Liver (tissue), 9 donors: ENCODE measurements around the gene TTC39A. TPM values are rescaled to one million over a fixed set of nuclear protein-coding genes. Genes with fewer than 3 reads are reported as not detected.

Experiments used
- DNase-seq: peaks from one replicate; pipeline ENCODE4 v3.0.0-alpha.2; 2017; ENCODE audit warnings: low spot score
- H3K27ac ChIP-seq, 2 donors: one replicate each; pipeline ENCODE4 v1.7.0; 2013; ENCODE audit warnings: inconsistent platforms in 2 of 2, low read length in 2 of 2, control low read depth in 1 of 2, low read depth in 1 of 2, mild to moderate bottlenecking in 1 of 2
- H3K27me3 ChIP-seq, 4 donors: one replicate each; pipeline versions ENCODE4 v1.6.1 to v1.7.0; 2013; ENCODE audit warnings: low read length in 3 of 4, inconsistent platforms in 1 of 4, mild to moderate bottlenecking in 1 of 4, moderate library complexity in 1 of 4; ENCODE audit not compliant: control insufficient read depth in 4 of 4, insufficient read depth in 4 of 4
- H3K36me3 ChIP-seq, 4 donors: one replicate each; pipeline versions ENCODE4 v1.6.1 to v1.7.0; 2013; ENCODE audit warnings: low read length in 3 of 4, mild to moderate bottlenecking in 3 of 4, low read depth in 1 of 4, moderate library complexity in 1 of 4; ENCODE audit not compliant: control insufficient read depth in 4 of 4, insufficient read depth in 3 of 4
- H3K4me1 ChIP-seq, 4 donors: one replicate each; pipeline versions ENCODE4 v1.6.1 to v1.7.0; 2013; ENCODE audit warnings: low read length in 3 of 4, mild to moderate bottlenecking in 3 of 4, moderate library complexity in 1 of 4; ENCODE audit not compliant: control insufficient read depth in 4 of 4, insufficient read depth in 4 of 4
- H3K4me3 ChIP-seq, 3 donors: one replicate each; pipeline versions ENCODE4 v1.6.1 to v1.7.0; 2013; ENCODE audit warnings: low read length in 3 of 3, control low read depth in 1 of 3, low read depth in 1 of 3, mild to moderate bottlenecking in 1 of 3
- H3K9ac ChIP-seq, 2 donors: one replicate each; pipeline ENCODE4 v1.7.0; 2013; ENCODE audit warnings: low read length in 2 of 2, mild to moderate bottlenecking in 2 of 2, moderate library complexity in 2 of 2, control low read depth in 1 of 2, low read depth in 1 of 2
- H3K9me3 ChIP-seq, 4 donors: one replicate each; pipeline versions ENCODE4 v1.6.1 to v1.7.0; 2013; ENCODE audit warnings: low read length in 3 of 4; ENCODE audit not compliant: control insufficient read depth in 4 of 4
- EGR1 ChIP-seq, 2 donors: IDR thresholded peaks; 2 replicates each; pipeline ENCODE4 v1.6.1; 2016 to 2018; ENCODE audit warnings: antibody characterized with exemption in 2 of 2, low read depth in 2 of 2
- FOXA1 ChIP-seq: IDR thresholded peaks from 2 replicates; pipeline ENCODE4 v1.6.1; 2016; ENCODE audit warnings: antibody characterized with exemption
- FOXA2 ChIP-seq: IDR thresholded peaks from 2 replicates; pipeline ENCODE4 v1.6.1; 2016; ENCODE audit warnings: antibody characterized with exemption
- GABPA ChIP-seq, 2 donors: IDR thresholded peaks in 1 of 2; conservative IDR thresholded peaks in 1 of 2; 2 replicates each; pipeline ENCODE4 v1.6.1; 2016; ENCODE audit warnings: antibody characterized with exemption in 2 of 2, mild to moderate bottlenecking in 1 of 2, moderate library complexity in 1 of 2
- HNF4A ChIP-seq, 2 donors: conservative IDR thresholded peaks; 2 replicates each; pipeline ENCODE4 v1.6.1; 2016; ENCODE audit warnings: antibody characterized with exemption in 2 of 2, mild to moderate bottlenecking in 2 of 2
- HNF4G ChIP-seq: IDR thresholded peaks from 2 replicates; pipeline ENCODE4 v1.6.1; 2016; ENCODE audit warnings: antibody characterized with exemption
- JUND ChIP-seq, 2 donors: IDR thresholded peaks; 2 replicates each; pipeline ENCODE4 v1.6.1; 2016; ENCODE audit warnings: antibody characterized with exemption in 2 of 2
- NR2F2 ChIP-seq: IDR thresholded peaks from 2 replicates; pipeline ENCODE4 v1.6.1; 2016; ENCODE audit warnings: antibody characterized with exemption
- RAD21 ChIP-seq, 2 donors: IDR thresholded peaks; 2 replicates each; pipeline ENCODE4 v1.6.1; 2016; ENCODE audit warnings: antibody characterized with exemption in 2 of 2, mild to moderate bottlenecking in 2 of 2
- RXRA ChIP-seq, 2 donors: IDR thresholded peaks; 2 replicates each; pipeline ENCODE4 v1.6.1; 2017 to 2018; ENCODE audit warnings: antibody characterized with exemption in 2 of 2, mild to moderate bottlenecking in 1 of 2
- SP1 ChIP-seq: IDR thresholded peaks from 2 replicates; pipeline ENCODE4 v1.6.1; 2018; ENCODE audit warnings: antibody characterized with exemption, mild to moderate bottlenecking
- TAF1 ChIP-seq: conservative IDR thresholded peaks from 2 replicates; pipeline ENCODE4 v1.6.1; 2016; ENCODE audit warnings: antibody characterized with exemption, mild to moderate bottlenecking
- YY1 ChIP-seq: IDR thresholded peaks from 2 replicates; pipeline ENCODE4 v1.6.1; 2016; ENCODE audit warnings: antibody characterized with exemption, mild to moderate bottlenecking
- ZBTB33 ChIP-seq: IDR thresholded peaks from 2 replicates; pipeline ENCODE4 v1.6.1; 2016; ENCODE audit warnings: antibody characterized with exemption
- WGBS: extraction: QIAGEN DNeasy Blood & Tissue Kit; methylation state at CpG from one replicate; pipeline ENCODE4 v1.1.7; 2013; 5-methylcytosine and 5-hydroxymethylcytosine counted together
- polyA plus RNA-seq, 2 donors: library from polyadenylated mRNA; stranded (reverse) in 1 of 2; unstranded in 1 of 2; fragments of 200-250 nt in 1 of 2; fragments of >200 nt in 1 of 2; fragmentation: Nextera tagmentation in 1 of 2; extraction: Ambion mirVana in 1 of 2; gene quantifications; one replicate each; pipeline versions ENCODE4 v1.2.1 to v1.2.3, GENCODE V29; 2013 to 2015
- total RNA-seq, 2 donors: library from RNA; depleted of rRNA; stranded (reverse); fragments of >200 nt; gene quantifications; one replicate each; pipeline ENCODE4 v1.2.3, GENCODE V29; 2014
- TF ChIP-seq, protein P1 (sequence below): IDR thresholded peaks from 2 replicates; pipeline ENCODE4 v1.6.1; 2016; ENCODE audit warnings: antibody characterized with exemption, mild to moderate bottlenecking
- TF ChIP-seq, protein P2 (sequence below): fragments of 150-350 bp; IDR thresholded peaks from 2 replicates; pipeline ENCODE4 v1.5.1; 2017; ENCODE audit warnings: improper control_type of control experiment, low read depth, low read length; ENCODE audit not compliant: missing input control
- TF ChIP-seq, protein P3 (sequence below): IDR thresholded peaks from 2 replicates; pipeline ENCODE4 v1.6.1; 2016; ENCODE audit warnings: antibody characterized with exemption
- TF ChIP-seq, protein P4 (sequence below): IDR thresholded peaks from 2 replicates; pipeline ENCODE4 v1.6.1; 2016; ENCODE audit warnings: antibody characterized with exemption
- donor health status: healthy.
- donor health status: healthy.
- donor health status: healthy.
- donor health status: healthy.
- donor health status: healthy.

TTC39A gene
- total and polyA plus RNA-seq, 4 donors, result 0.32 to 1.9 (median 1.4) TPM

GRCh38 chr1:51313961-51314777 lies 16.2 kb downstream of the TTC39A start:
- H3K9me3 ChIP-seq, result no peaks in the 10 kb centered on the region
- no peak overlapping the region for H3K4me3 ChIP-seq
- peak overlapping the region; percentile 47 to 60 for H3K27ac ChIP-seq
- 67% methylated on average over 12 of the region's 12 CpGs for WGBS
- no peaks in the 10 kb centered on the region for H3K36me3 ChIP-seq
- H3K9ac ChIP-seq, result no peak overlapping the region
- H3K4me1 ChIP-seq, result peaks cover 0 to 11% (median 0%) of the 10 kb centered on the region in 4 donors
- no peak for DNase-seq
- no peak for TF ChIP-seq ZBTB33
- no peak for TF ChIP-seq TAF1
- TF ChIP-seq NR2F2, result no peak
- TF ChIP-seq, protein P1, sequence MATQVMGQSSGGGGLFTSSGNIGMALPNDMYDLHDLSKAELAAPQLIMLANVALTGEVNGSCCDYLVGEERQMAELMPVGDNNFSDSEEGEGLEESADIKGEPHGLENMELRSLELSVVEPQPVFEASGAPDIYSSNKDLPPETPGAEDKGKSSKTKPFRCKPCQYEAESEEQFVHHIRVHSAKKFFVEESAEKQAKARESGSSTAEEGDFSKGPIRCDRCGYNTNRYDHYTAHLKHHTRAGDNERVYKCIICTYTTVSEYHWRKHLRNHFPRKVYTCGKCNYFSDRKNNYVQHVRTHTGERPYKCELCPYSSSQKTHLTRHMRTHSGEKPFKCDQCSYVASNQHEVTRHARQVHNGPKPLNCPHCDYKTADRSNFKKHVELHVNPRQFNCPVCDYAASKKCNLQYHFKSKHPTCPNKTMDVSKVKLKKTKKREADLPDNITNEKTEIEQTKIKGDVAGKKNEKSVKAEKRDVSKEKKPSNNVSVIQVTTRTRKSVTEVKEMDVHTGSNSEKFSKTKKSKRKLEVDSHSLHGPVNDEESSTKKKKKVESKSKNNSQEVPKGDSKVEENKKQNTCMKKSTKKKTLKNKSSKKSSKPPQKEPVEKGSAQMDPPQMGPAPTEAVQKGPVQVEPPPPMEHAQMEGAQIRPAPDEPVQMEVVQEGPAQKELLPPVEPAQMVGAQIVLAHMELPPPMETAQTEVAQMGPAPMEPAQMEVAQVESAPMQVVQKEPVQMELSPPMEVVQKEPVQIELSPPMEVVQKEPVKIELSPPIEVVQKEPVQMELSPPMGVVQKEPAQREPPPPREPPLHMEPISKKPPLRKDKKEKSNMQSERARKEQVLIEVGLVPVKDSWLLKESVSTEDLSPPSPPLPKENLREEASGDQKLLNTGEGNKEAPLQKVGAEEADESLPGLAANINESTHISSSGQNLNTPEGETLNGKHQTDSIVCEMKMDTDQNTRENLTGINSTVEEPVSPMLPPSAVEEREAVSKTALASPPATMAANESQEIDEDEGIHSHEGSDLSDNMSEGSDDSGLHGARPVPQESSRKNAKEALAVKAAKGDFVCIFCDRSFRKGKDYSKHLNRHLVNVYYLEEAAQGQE, result no peak
- TF ChIP-seq, protein P2, sequence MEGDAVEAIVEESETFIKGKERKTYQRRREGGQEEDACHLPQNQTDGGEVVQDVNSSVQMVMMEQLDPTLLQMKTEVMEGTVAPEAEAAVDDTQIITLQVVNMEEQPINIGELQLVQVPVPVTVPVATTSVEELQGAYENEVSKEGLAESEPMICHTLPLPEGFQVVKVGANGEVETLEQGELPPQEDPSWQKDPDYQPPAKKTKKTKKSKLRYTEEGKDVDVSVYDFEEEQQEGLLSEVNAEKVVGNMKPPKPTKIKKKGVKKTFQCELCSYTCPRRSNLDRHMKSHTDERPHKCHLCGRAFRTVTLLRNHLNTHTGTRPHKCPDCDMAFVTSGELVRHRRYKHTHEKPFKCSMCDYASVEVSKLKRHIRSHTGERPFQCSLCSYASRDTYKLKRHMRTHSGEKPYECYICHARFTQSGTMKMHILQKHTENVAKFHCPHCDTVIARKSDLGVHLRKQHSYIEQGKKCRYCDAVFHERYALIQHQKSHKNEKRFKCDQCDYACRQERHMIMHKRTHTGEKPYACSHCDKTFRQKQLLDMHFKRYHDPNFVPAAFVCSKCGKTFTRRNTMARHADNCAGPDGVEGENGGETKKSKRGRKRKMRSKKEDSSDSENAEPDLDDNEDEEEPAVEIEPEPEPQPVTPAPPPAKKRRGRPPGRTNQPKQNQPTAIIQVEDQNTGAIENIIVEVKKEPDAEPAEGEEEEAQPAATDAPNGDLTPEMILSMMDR, result no peak
- TF ChIP-seq GABPA (IDR thresholded peaks at IDR 0.05 in 1 of 2, conservative IDR thresholded peaks at IDR 0.05 in 1 of 2), result peak in 1 of 2 donors; percentile 33
- TF ChIP-seq, protein P3, sequence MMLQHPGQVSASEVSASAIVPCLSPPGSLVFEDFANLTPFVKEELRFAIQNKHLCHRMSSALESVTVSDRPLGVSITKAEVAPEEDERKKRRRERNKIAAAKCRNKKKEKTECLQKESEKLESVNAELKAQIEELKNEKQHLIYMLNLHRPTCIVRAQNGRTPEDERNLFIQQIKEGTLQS, result no peak
- TF ChIP-seq EGR1 (IDR thresholded peaks at IDR 0.05; ENCODE audit: low read depth in 2 of 2), result peak in 1 of 2 donors; percentile 39
- TF ChIP-seq, protein P4, sequence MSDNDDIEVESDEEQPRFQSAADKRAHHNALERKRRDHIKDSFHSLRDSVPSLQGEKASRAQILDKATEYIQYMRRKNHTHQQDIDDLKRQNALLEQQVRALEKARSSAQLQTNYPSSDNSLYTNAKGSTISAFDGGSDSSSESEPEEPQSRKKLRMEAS, result no peak
- no peak for TF ChIP-seq FOXA1
- TF ChIP-seq FOXA2, result no peak
- TF ChIP-seq RXRA (IDR thresholded peaks at IDR 0.05), result peak in 1 of 2 donors; percentile 47
- no peak for TF ChIP-seq HNF4G
- TF ChIP-seq RAD21 (IDR thresholded peaks at IDR 0.05), result peak in 1 of 2 donors; percentile 19
- TF ChIP-seq HNF4A (conservative IDR thresholded peaks at IDR 0.05), result peak; percentile 31 to 55
- peak; percentile 58 for TF ChIP-seq SP1
- TF ChIP-seq JUND (IDR thresholded peaks at IDR 0.05), result peak; percentile 17 to 59
- TF ChIP-seq YY1, result no peak
- H3K27me3 ChIP-seq, result no peaks in the 10 kb centered on the region
